Measurements from ENCODE around the gene BCL2L15. TPM values are rescaled to one million over a fixed set of nuclear protein-coding genes. Genes with fewer than 3 reads are reported as not detected.
A peak's percentile ranks its signal among the peaks of the same experiment; 100 is the strongest.

The BCL2L15 gene
- total and polyA plus RNA-seq, 2 of the 13 experiments (the other 11 are each of a cell fraction or from before 2014, with no cell fraction given): 0.03 to 0.27 TPM

GRCh38 chr1:113904674-113905434 lies 17.5 kb upstream of the BCL2L15 start, which contains the start of the genes AP4B1 and DCLRE1B (continued):
- TF ChIP-seq, protein P1, sequence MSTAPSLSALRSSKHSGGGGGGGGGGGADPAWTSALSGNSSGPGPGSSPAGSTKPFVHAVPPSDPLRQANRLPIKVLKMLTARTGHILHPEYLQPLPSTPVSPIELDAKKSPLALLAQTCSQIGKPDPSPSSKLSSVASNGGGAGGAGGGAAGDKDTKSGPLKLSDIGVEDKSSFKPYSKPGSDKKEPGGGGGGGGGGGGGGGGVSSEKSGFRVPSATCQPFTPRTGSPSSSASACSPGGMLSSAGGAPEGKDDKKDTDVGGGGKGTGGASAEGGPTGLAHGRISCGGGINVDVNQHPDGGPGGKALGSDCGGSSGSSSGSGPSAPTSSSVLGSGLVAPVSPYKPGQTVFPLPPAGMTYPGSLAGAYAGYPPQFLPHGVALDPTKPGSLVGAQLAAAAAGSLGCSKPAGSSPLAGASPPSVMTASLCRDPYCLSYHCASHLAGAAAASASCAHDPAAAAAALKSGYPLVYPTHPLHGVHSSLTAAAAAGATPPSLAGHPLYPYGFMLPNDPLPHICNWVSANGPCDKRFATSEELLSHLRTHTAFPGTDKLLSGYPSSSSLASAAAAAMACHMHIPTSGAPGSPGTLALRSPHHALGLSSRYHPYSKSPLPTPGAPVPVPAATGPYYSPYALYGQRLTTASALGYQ (CRISPR knock-in tag; IDR thresholded peaks at IDR 0.05): peak; percentile 71; the same call in 1 of the 2 replicates
- peak; percentile 96 for TF ChIP-seq ZNF501 (CRISPR knock-in tag; IDR thresholded peaks at IDR 0.05)
- TF ChIP-seq RFX5 (IDR thresholded peaks at IDR 0.05; ENCODE audit: low read depth, low read length): no peak
- TF ChIP-seq PHB2 (IDR thresholded peaks at IDR 0.05; ENCODE audit: partially characterized antibody): no peak
- TF ChIP-seq SMARCC2 (IDR thresholded peaks at IDR 0.05): no peak
- TF ChIP-seq PATZ1 (CRISPR knock-in tag; IDR thresholded peaks at IDR 0.05): peak; percentile 74
- peak; percentile 65; the same call in 1 of the 2 replicates for TF ChIP-seq ZMYM3 (CRISPR knock-in tag; IDR thresholded peaks at IDR 0.05)
- TF ChIP-seq, protein P2, sequence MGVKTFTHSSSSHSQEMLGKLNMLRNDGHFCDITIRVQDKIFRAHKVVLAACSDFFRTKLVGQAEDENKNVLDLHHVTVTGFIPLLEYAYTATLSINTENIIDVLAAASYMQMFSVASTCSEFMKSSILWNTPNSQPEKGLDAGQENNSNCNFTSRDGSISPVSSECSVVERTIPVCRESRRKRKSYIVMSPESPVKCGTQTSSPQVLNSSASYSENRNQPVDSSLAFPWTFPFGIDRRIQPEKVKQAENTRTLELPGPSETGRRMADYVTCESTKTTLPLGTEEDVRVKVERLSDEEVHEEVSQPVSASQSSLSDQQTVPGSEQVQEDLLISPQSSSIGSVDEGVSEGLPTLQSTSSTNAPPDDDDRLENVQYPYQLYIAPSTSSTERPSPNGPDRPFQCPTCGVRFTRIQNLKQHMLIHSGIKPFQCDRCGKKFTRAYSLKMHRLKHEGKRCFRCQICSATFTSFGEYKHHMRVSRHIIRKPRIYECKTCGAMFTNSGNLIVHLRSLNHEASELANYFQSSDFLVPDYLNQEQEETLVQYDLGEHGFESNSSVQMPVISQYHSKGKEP (CRISPR knock-in tag; IDR thresholded peaks at IDR 0.05): no peak
- TF ChIP-seq ZNF841 (CRISPR knock-in tag; IDR thresholded peaks at IDR 0.05; ENCODE audit: borderline replicate concordance): no peak
- TF ChIP-seq ZNF292 (CRISPR knock-in tag; IDR thresholded peaks at IDR 0.05; ENCODE audit: borderline replicate concordance, low read depth): peak; percentile 86
- TF ChIP-seq MIER2 (CRISPR knock-in tag; IDR thresholded peaks at IDR 0.05): no peak
- no peak for TF ChIP-seq ZFP36 (IDR thresholded peaks at IDR 0.05; ENCODE audit: borderline replicate concordance, low read depth, low read length, partially characterized antibody)
- no peak; the same call in 1 of the 2 replicates for TF ChIP-seq SAFB2 (CRISPR knock-in tag; IDR thresholded peaks at IDR 0.05; ENCODE audit: borderline replicate concordance, low read depth)
- TF ChIP-seq, protein P3, sequence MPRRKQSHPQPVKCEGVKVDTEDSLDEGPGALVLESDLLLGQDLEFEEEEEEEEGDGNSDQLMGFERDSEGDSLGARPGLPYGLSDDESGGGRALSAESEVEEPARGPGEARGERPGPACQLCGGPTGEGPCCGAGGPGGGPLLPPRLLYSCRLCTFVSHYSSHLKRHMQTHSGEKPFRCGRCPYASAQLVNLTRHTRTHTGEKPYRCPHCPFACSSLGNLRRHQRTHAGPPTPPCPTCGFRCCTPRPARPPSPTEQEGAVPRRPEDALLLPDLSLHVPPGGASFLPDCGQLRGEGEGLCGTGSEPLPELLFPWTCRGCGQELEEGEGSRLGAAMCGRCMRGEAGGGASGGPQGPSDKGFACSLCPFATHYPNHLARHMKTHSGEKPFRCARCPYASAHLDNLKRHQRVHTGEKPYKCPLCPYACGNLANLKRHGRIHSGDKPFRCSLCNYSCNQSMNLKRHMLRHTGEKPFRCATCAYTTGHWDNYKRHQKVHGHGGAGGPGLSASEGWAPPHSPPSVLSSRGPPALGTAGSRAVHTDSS (CRISPR knock-in tag; conservative IDR thresholded peaks at IDR 0.05): no peak
- TF ChIP-seq RFXAP (CRISPR knock-in tag; IDR thresholded peaks at IDR 0.05; ENCODE audit: borderline replicate concordance): peak; percentile 59; the same call in 1 of the 2 replicates
- peak; percentile 76; the same call in 1 of the 2 replicates for TF ChIP-seq DR1 (CRISPR knock-in tag; IDR thresholded peaks at IDR 0.05)
- TF ChIP-seq, protein P4, sequence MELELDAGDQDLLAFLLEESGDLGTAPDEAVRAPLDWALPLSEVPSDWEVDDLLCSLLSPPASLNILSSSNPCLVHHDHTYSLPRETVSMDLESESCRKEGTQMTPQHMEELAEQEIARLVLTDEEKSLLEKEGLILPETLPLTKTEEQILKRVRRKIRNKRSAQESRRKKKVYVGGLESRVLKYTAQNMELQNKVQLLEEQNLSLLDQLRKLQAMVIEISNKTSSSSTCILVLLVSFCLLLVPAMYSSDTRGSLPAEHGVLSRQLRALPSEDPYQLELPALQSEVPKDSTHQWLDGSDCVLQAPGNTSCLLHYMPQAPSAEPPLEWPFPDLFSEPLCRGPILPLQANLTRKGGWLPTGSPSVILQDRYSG (CRISPR knock-in tag; IDR thresholded peaks at IDR 0.05): no peak
- TF ChIP-seq ZNF878 (CRISPR knock-in tag; IDR thresholded peaks at IDR 0.05): no peak
- peak; percentile 98 for TF ChIP-seq PHF21A (CRISPR knock-in tag; IDR thresholded peaks at IDR 0.05)
- TF ChIP-seq ZNF563 (CRISPR knock-in tag; IDR thresholded peaks at IDR 0.05): peak; percentile 48; the same call in 1 of the 2 replicates

Measured in HepG2 (cell line).